ENCODE results near the gene UPK1B. TPM values are rescaled to one million over a fixed set of nuclear protein-coding genes. Genes with fewer than 3 reads are reported as not detected.

UPK1B gene
- total and polyA plus RNA-seq, 4 donors = 0.08 to 0.23 (median 0.14) TPM

DNA sequence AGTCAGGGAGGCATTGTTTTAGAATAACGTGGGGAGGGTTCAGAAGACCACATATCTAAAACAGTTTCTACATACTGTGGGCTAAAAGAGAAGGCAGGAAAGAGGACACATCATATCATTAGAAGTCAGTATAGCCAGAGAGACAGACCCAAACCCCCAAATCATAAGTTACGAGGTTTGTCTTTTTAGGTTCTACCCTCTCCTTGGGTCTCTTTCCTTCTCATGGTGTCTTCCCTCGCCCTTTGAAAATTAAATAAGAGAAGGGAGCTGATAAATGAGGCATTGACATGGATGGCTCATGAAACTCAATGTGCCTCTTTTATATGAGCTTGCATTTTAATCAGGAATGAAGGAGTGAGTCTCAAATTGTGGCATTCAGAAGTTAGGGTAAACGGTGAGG is 3.4 kb downstream of the UPK1B start:
- no peak for DNase-seq (ENCODE audit: low spot score)
- H3K4me1 ChIP-seq (ENCODE audit: control insufficient read depth in 4 of 4, insufficient read depth in 4 of 4, low read length in 3 of 4) = peaks cover 0 to 2% (median 0%) of the 10 kb centered on the region in 4 donors
- no peak overlapping the region for H3K27ac ChIP-seq (ENCODE audit: low read depth in 1 of 2, low read length in 2 of 2)
- 71% methylated on average over 4 of the region's 4 CpGs for WGBS
- no peaks in the 10 kb centered on the region for H3K36me3 ChIP-seq (ENCODE audit: control insufficient read depth in 4 of 4, insufficient read depth in 3 of 4, low read depth in 1 of 4, low read length in 3 of 4)
- TF ChIP-seq, protein P1, sequence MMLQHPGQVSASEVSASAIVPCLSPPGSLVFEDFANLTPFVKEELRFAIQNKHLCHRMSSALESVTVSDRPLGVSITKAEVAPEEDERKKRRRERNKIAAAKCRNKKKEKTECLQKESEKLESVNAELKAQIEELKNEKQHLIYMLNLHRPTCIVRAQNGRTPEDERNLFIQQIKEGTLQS (IDR thresholded peaks at IDR 0.05) = no peak
- TF ChIP-seq TAF1 (conservative IDR thresholded peaks at IDR 0.05) = no peak
- no peak for TF ChIP-seq GABPA (IDR thresholded peaks at IDR 0.05 in 1 of 2, conservative IDR thresholded peaks at IDR 0.05 in 1 of 2)
- TF ChIP-seq FOXA1 (IDR thresholded peaks at IDR 0.05) = no peak
- TF ChIP-seq, protein P2, sequence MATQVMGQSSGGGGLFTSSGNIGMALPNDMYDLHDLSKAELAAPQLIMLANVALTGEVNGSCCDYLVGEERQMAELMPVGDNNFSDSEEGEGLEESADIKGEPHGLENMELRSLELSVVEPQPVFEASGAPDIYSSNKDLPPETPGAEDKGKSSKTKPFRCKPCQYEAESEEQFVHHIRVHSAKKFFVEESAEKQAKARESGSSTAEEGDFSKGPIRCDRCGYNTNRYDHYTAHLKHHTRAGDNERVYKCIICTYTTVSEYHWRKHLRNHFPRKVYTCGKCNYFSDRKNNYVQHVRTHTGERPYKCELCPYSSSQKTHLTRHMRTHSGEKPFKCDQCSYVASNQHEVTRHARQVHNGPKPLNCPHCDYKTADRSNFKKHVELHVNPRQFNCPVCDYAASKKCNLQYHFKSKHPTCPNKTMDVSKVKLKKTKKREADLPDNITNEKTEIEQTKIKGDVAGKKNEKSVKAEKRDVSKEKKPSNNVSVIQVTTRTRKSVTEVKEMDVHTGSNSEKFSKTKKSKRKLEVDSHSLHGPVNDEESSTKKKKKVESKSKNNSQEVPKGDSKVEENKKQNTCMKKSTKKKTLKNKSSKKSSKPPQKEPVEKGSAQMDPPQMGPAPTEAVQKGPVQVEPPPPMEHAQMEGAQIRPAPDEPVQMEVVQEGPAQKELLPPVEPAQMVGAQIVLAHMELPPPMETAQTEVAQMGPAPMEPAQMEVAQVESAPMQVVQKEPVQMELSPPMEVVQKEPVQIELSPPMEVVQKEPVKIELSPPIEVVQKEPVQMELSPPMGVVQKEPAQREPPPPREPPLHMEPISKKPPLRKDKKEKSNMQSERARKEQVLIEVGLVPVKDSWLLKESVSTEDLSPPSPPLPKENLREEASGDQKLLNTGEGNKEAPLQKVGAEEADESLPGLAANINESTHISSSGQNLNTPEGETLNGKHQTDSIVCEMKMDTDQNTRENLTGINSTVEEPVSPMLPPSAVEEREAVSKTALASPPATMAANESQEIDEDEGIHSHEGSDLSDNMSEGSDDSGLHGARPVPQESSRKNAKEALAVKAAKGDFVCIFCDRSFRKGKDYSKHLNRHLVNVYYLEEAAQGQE (IDR thresholded peaks at IDR 0.05) = no peak
- TF ChIP-seq RAD21 (IDR thresholded peaks at IDR 0.05) = no peak
- TF ChIP-seq CTCF (IDR thresholded peaks at IDR 0.05; ENCODE audit: low read depth, low read length, missing input control) = no peak
- TF ChIP-seq JUND (IDR thresholded peaks at IDR 0.05) = no peak
- no peak for TF ChIP-seq SP1 (IDR thresholded peaks at IDR 0.05)
- no peak for TF ChIP-seq EGR1 (IDR thresholded peaks at IDR 0.05; ENCODE audit: low read depth in 2 of 2)
- no peak for TF ChIP-seq FOXA2 (IDR thresholded peaks at IDR 0.05)
- TF ChIP-seq, protein P3, sequence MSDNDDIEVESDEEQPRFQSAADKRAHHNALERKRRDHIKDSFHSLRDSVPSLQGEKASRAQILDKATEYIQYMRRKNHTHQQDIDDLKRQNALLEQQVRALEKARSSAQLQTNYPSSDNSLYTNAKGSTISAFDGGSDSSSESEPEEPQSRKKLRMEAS (IDR thresholded peaks at IDR 0.05) = no peak
- TF ChIP-seq YY1 (IDR thresholded peaks at IDR 0.05) = no peak
- no peak overlapping the region for H3K4me3 ChIP-seq (ENCODE audit: low read depth in 1 of 3, low read length in 3 of 3)
- H3K9ac ChIP-seq (ENCODE audit: low read depth in 1 of 2, low read length in 2 of 2) = no peak overlapping the region
- peaks cover 0 to 5% (median 0%) of the 10 kb centered on the region in 4 donors for H3K27me3 ChIP-seq (ENCODE audit: control insufficient read depth in 4 of 4, insufficient read depth in 4 of 4, low read length in 3 of 4)
- no peaks in the 10 kb centered on the region for H3K9me3 ChIP-seq (ENCODE audit: control insufficient read depth in 4 of 4, low read length in 3 of 4)

DNA sequence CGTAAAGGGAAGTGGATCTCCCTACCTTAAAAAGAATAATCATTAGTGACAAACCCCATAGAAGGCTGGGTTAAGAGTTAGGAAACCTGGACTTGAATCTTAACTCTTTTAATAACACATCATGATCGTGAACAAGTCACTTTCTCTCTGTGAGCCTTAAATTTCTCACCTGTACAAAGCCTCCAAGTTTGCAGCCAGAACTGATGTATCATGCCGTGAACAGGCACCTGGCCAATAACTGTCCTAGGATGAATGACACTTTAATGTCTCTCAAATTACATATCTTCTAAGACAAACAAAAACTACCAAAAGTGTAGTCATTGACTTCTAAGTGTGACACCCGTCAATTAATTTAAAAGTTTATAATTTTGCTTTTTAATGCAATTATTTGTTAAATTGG is 3.9 kb downstream of the UPK1B start:
- Histone ChIP-seq H3K36me3 (ENCODE audit: control insufficient read depth in 4 of 4, insufficient read depth in 3 of 4, low read depth in 1 of 4, low read length in 3 of 4) (no peaks in the 10 kb centered on the region), H3K9ac (ENCODE audit: low read depth in 1 of 2, low read length in 2 of 2) (no peak overlapping the region), H3K4me3 (ENCODE audit: low read depth in 1 of 3, low read length in 3 of 3) (no peak overlapping the region), H3K9me3 (ENCODE audit: control insufficient read depth in 4 of 4, low read length in 3 of 4) (no peaks in the 10 kb centered on the region), H3K4me1 (ENCODE audit: control insufficient read depth in 4 of 4, insufficient read depth in 4 of 4, low read length in 3 of 4) (peaks cover 0 to 2% (median 0%) of the 10 kb centered on the region in 4 donors), H3K27me3 (ENCODE audit: control insufficient read depth in 4 of 4, insufficient read depth in 4 of 4, low read length in 3 of 4) (peaks cover 0 to 5% (median 0%) of the 10 kb centered on the region in 4 donors), H3K27ac (ENCODE audit: low read depth in 1 of 2, low read length in 2 of 2) (no peak overlapping the region)
- no peak for TF ChIP-seq EGR1 (IDR thresholded peaks at IDR 0.05; ENCODE audit: low read depth in 2 of 2)
- TF ChIP-seq, protein P2 (IDR thresholded peaks at IDR 0.05) = no peak
- no peak for TF ChIP-seq CTCF (IDR thresholded peaks at IDR 0.05; ENCODE audit: low read depth, low read length, missing input control)
- no peak for TF ChIP-seq SP1 (IDR thresholded peaks at IDR 0.05)
- TF ChIP-seq GABPA (IDR thresholded peaks at IDR 0.05 in 1 of 2, conservative IDR thresholded peaks at IDR 0.05 in 1 of 2) = no peak
- no peak for TF ChIP-seq RXRA (IDR thresholded peaks at IDR 0.05)
- TF ChIP-seq YY1 (IDR thresholded peaks at IDR 0.05) = no peak
- no peak for TF ChIP-seq JUND (IDR thresholded peaks at IDR 0.05)
- TF ChIP-seq HNF4A (conservative IDR thresholded peaks at IDR 0.05) = no peak
- TF ChIP-seq, protein P3 (IDR thresholded peaks at IDR 0.05) = no peak
- 83% methylated on average over 4 of the region's 4 CpGs for WGBS
- no peak for DNase-seq (ENCODE audit: low spot score)
